Measurements from ENCODE around the gene MAG.

The MAG gene

GRCh38 chr19:35311901-35312665 is 20.1 kb downstream of the MAG start:
- Histone ChIP-seq H3K4me3 (ENCODE audit: low read length) (no peak overlapping the region), H3K36me3 (ENCODE audit: control insufficient read depth, insufficient read depth, low read length) (no peaks in the 10 kb centered on the region), H3K9ac (ENCODE audit: low read length) (no peak overlapping the region), H3K27me3 (ENCODE audit: control insufficient read depth, insufficient read depth, low read length) (no peaks in the 10 kb centered on the region), H3K27ac (ENCODE audit: low read depth, low read length) (no peak overlapping the region), H3K4me1 (ENCODE audit: control insufficient read depth, insufficient read depth, low read length) (no peaks in the 10 kb centered on the region)

GRCh38 chr19:35313587-35313986 is 21.6 kb downstream of the MAG start:
- no peaks in the 10 kb centered on the region for H3K36me3 ChIP-seq (ENCODE audit: control insufficient read depth, insufficient read depth, low read length)
- H3K9ac ChIP-seq (ENCODE audit: low read length), result no peak overlapping the region
- H3K4me1 ChIP-seq (ENCODE audit: control insufficient read depth, insufficient read depth, low read length), result no peaks in the 10 kb centered on the region
- H3K27me3 ChIP-seq (ENCODE audit: control insufficient read depth, insufficient read depth, low read length), result no peaks in the 10 kb centered on the region
- no peak overlapping the region for H3K4me3 ChIP-seq (ENCODE audit: low read length)
- H3K27ac ChIP-seq (ENCODE audit: low read depth, low read length), result no peak overlapping the region

- no peak overlapping the region for H3K9ac ChIP-seq (ENCODE audit: low read length)
- H3K4me3 ChIP-seq (ENCODE audit: low read length), result no peak overlapping the region
- H3K36me3 ChIP-seq (ENCODE audit: control insufficient read depth, insufficient read depth, low read length), result no peaks in the 10 kb centered on the region
- no peaks in the 10 kb centered on the region for H3K27me3 ChIP-seq (ENCODE audit: control insufficient read depth, insufficient read depth, low read length)
- no peaks in the 10 kb centered on the region for H3K4me1 ChIP-seq (ENCODE audit: control insufficient read depth, insufficient read depth, low read length)
- H3K27ac ChIP-seq (ENCODE audit: low read depth, low read length), result no peak overlapping the region
Measured at GRCh38 chr19:35314031-35314430, 22.1 kb downstream of the MAG start.

- Histone ChIP-seq H3K4me1 (ENCODE audit: control insufficient read depth, insufficient read depth, low read length) (no peaks in the 10 kb centered on the region), H3K27ac (ENCODE audit: low read depth, low read length) (no peak overlapping the region), H3K27me3 (ENCODE audit: control insufficient read depth, insufficient read depth, low read length) (no peaks in the 10 kb centered on the region), H3K9ac (ENCODE audit: low read length) (no peak overlapping the region), H3K36me3 (ENCODE audit: control insufficient read depth, insufficient read depth, low read length) (no peaks in the 10 kb centered on the region), H3K4me3 (ENCODE audit: low read length) (no peak overlapping the region)
Measured at GRCh38 chr19:35314858-35315470, 23.0 kb downstream of the MAG start.

GRCh38 chr19:35315883-35316282 is 23.9 kb downstream of the MAG start:
- Histone ChIP-seq H3K27ac (ENCODE audit: low read depth, low read length) (no peak overlapping the region), H3K4me1 (ENCODE audit: control insufficient read depth, insufficient read depth, low read length) (no peaks in the 10 kb centered on the region), H3K27me3 (ENCODE audit: control insufficient read depth, insufficient read depth, low read length) (no peaks in the 10 kb centered on the region), H3K9ac (ENCODE audit: low read length) (no peak overlapping the region), H3K4me3 (ENCODE audit: low read length) (no peak overlapping the region), H3K36me3 (ENCODE audit: control insufficient read depth, insufficient read depth, low read length) (no peaks in the 10 kb centered on the region)

GRCh38 chr19:35316560-35316959 is 24.6 kb downstream of the MAG start:
- Histone ChIP-seq H3K4me1 (ENCODE audit: control insufficient read depth, insufficient read depth, low read length) (no peaks in the 10 kb centered on the region), H3K4me3 (ENCODE audit: low read length) (no peak overlapping the region), H3K27ac (ENCODE audit: low read depth, low read length) (no peak overlapping the region)

GRCh38 chr19:35317464-35318043 is 25.6 kb downstream of the MAG start:
- H3K36me3 ChIP-seq (ENCODE audit: control insufficient read depth, insufficient read depth, low read length), result no peaks in the 10 kb centered on the region
- H3K4me3 ChIP-seq (ENCODE audit: low read length), result no peak overlapping the region
- H3K9ac ChIP-seq (ENCODE audit: low read length), result no peak overlapping the region
- no peaks in the 10 kb centered on the region for H3K4me1 ChIP-seq (ENCODE audit: control insufficient read depth, insufficient read depth, low read length)
- H3K27me3 ChIP-seq (ENCODE audit: control insufficient read depth, insufficient read depth, low read length), result no peaks in the 10 kb centered on the region
- H3K27ac ChIP-seq (ENCODE audit: low read depth, low read length), result no peak overlapping the region

More at GRCh38 chr19:35316560-35316959, 24.6 kb downstream of the MAG start:
- Histone ChIP-seq H3K27me3 (ENCODE audit: control insufficient read depth, insufficient read depth, low read length) (no peaks in the 10 kb centered on the region), H3K9ac (ENCODE audit: low read length) (no peak overlapping the region), H3K36me3 (ENCODE audit: control insufficient read depth, insufficient read depth, low read length) (no peaks in the 10 kb centered on the region)

GRCh38 chr19:35318679-35319448 is 26.9 kb downstream of the MAG start:
- H3K36me3 ChIP-seq (ENCODE audit: control insufficient read depth, insufficient read depth, low read length), result no peaks in the 10 kb centered on the region
- no peak overlapping the region for H3K27ac ChIP-seq (ENCODE audit: low read depth, low read length)

GRCh38 chr19:35320065-35320713 is 28.2 kb downstream of the MAG start:
- Histone ChIP-seq H3K4me1 (ENCODE audit: control insufficient read depth, insufficient read depth, low read length) (no peaks in the 10 kb centered on the region), H3K36me3 (ENCODE audit: control insufficient read depth, insufficient read depth, low read length) (no peaks in the 10 kb centered on the region), H3K27me3 (ENCODE audit: control insufficient read depth, insufficient read depth, low read length) (no peaks in the 10 kb centered on the region), H3K9ac (ENCODE audit: low read length) (no peak overlapping the region), H3K27ac (ENCODE audit: low read depth, low read length) (no peak overlapping the region), H3K4me3 (ENCODE audit: low read length) (no peak overlapping the region)

More at GRCh38 chr19:35318679-35319448, 26.9 kb downstream of the MAG start:
- no peak overlapping the region for H3K9ac ChIP-seq (ENCODE audit: low read length)
- H3K4me3 ChIP-seq (ENCODE audit: low read length), result no peak overlapping the region
- H3K4me1 ChIP-seq (ENCODE audit: control insufficient read depth, insufficient read depth, low read length), result no peaks in the 10 kb centered on the region
- H3K27me3 ChIP-seq (ENCODE audit: control insufficient read depth, insufficient read depth, low read length), result no peaks in the 10 kb centered on the region

GRCh38 chr19:35321291-35321690 is 29.3 kb downstream of the MAG start:
- Histone ChIP-seq H3K36me3 (ENCODE audit: control insufficient read depth, insufficient read depth, low read length) (no peaks in the 10 kb centered on the region), H3K27me3 (ENCODE audit: control insufficient read depth, insufficient read depth, low read length) (no peaks in the 10 kb centered on the region), H3K4me1 (ENCODE audit: control insufficient read depth, insufficient read depth, low read length) (no peaks in the 10 kb centered on the region), H3K27ac (ENCODE audit: low read depth, low read length) (no peak overlapping the region), H3K4me3 (ENCODE audit: low read length) (no peak overlapping the region), H3K9ac (ENCODE audit: low read length) (no peak overlapping the region)

GRCh38 chr19:35322014-35322413 is 30.1 kb downstream of the MAG start:
- no peaks in the 10 kb centered on the region for H3K4me1 ChIP-seq (ENCODE audit: control insufficient read depth, insufficient read depth, low read length)
- H3K9ac ChIP-seq (ENCODE audit: low read length), result no peak overlapping the region
- no peaks in the 10 kb centered on the region for H3K27me3 ChIP-seq (ENCODE audit: control insufficient read depth, insufficient read depth, low read length)
- no peak overlapping the region for H3K27ac ChIP-seq (ENCODE audit: low read depth, low read length)
- H3K4me3 ChIP-seq (ENCODE audit: low read length), result no peak overlapping the region
- no peaks in the 10 kb centered on the region for H3K36me3 ChIP-seq (ENCODE audit: control insufficient read depth, insufficient read depth, low read length)

- no peak overlapping the region for H3K27ac ChIP-seq (ENCODE audit: low read depth, low read length)
- H3K4me1 ChIP-seq (ENCODE audit: control insufficient read depth, insufficient read depth, low read length), result no peaks in the 10 kb centered on the region
- H3K36me3 ChIP-seq (ENCODE audit: control insufficient read depth, insufficient read depth, low read length), result no peaks in the 10 kb centered on the region
- H3K4me3 ChIP-seq (ENCODE audit: low read length), result no peak overlapping the region
- no peak overlapping the region for H3K9ac ChIP-seq (ENCODE audit: low read length)
- no peaks in the 10 kb centered on the region for H3K27me3 ChIP-seq (ENCODE audit: control insufficient read depth, insufficient read depth, low read length)
Measured at GRCh38 chr19:35327642-35328041, 35.7 kb downstream of the MAG start.
